GM12872 (cell line): ENCODE data around the gene TMEM222.

ENCODE experiments used
- CTCF ChIP-seq: IDR thresholded peaks from 3 replicates; pipeline ENCODE4 v1.5.1; 2011; ENCODE audit warnings: low read depth, mild to moderate bottlenecking, low read length, moderate library complexity; ENCODE audit not compliant: insufficient read depth

Gene TMEM222

GRCh38 chr1:27301582-27302199 lies 20.3 kb upstream of the TMEM222 start:
- no peak for TF ChIP-seq CTCF

GRCh38 chr1:27302612-27303011 lies 19.4 kb upstream of the TMEM222 start:
- no peak for TF ChIP-seq CTCF

GRCh38 chr1:27303509-27303908 lies 18.5 kb upstream of the TMEM222 start:
- no peak for TF ChIP-seq CTCF

GRCh38 chr1:27306071-27306470 lies 15.9 kb upstream of the TMEM222 start:
- no peak for TF ChIP-seq CTCF

GRCh38 chr1:27306892-27307761 lies 14.8 kb upstream of the TMEM222 start:
- TF ChIP-seq CTCF: 0 out of 3 replicates have a peak, but pooled peaks have one; percentile 17

- TF ChIP-seq CTCF: no peak
These were observed 13.9 kb upstream of the TMEM222 start for GRCh38 chr1:27307874-27308598.

- no peak for TF ChIP-seq CTCF
These were observed 7.8 kb upstream of the TMEM222 start for GRCh38 chr1:27314169-27314568.
